Activated T-helper 1 cell treated with anti-CD3 and anti-CD28 coated beads, Interleukin-12 subunit alpha, Interleukin-12 subunit beta, Interleukin-2, Interleukin-4 antibody, amounts not matched to agents 30 ng/mL and 10 ng/mL and 1 ng/mL, durations not matched to agents 14 hours and 24 hours and 36 hours (primary cell): ENCODE data around the gene SLC22A12. TPM values are rescaled to one million over a fixed set of nuclear protein-coding genes. Genes with fewer than 3 reads are reported as not detected.

Source experiments
- DNase-seq: peaks from one replicate; pipeline ENCODE4 v3.0.0; 2021; ENCODE audit warnings: low spot score
- H3K27ac Mint-ChIP-seq: one replicate; pipeline ENCODE4 v1.8.0; 2021; ENCODE audit warnings: mild to moderate bottlenecking, mixed read lengths
- H3K27me3 Mint-ChIP-seq: one replicate; pipeline ENCODE4 v1.8.0; 2022; ENCODE audit warnings: mild to moderate bottlenecking, moderate library complexity, mixed read lengths; ENCODE audit not compliant: insufficient read depth
- H3K36me3 Mint-ChIP-seq: one replicate; pipeline ENCODE4 v1.8.0; 2021; ENCODE audit warnings: low read depth, mixed read lengths
- H3K4me1 Mint-ChIP-seq: one replicate; pipeline ENCODE4 v1.8.0; 2021; ENCODE audit warnings: low read depth, mixed read lengths
- H3K4me3 Mint-ChIP-seq: one replicate; pipeline ENCODE4 v1.8.0; 2021; ENCODE audit warnings: mild to moderate bottlenecking, moderate library complexity, mixed read lengths
- H3K9me3 Mint-ChIP-seq: one replicate; pipeline ENCODE4 v1.8.0; 2021; ENCODE audit warnings: mixed read lengths
- intact Hi-C: fragments of 100-400 bp; cut with micrococcal nuclease; formaldehyde crosslinking; loops from one replicate; pipeline ENCODE4 v1.15.1; 2024
- total RNA-seq: library from RNA; stranded (reverse); gene quantifications from 2 replicates; pipeline ENCODE4 v1.2.3, GENCODE V29; 2022

The SLC22A12 gene
- total RNA-seq, 1 donor from 2014 or later = not detected

- Mint-ChIP-seq H3K27ac (no peak overlapping the region), H3K36me3 (no peaks in the 10 kb centered on the region), H3K27me3 (peaks cover 4% of the 10 kb centered on the region), H3K9me3 (no peaks in the 10 kb centered on the region), H3K4me1 (peaks cover 10% of the 10 kb centered on the region), H3K4me3 (no peak overlapping the region)
- intact Hi-C loops = no loop called here
- no peak for DNase-seq
These were observed 42.6 kb downstream of the SLC22A12 start for GRCh38 chr11:64633555-64634159.

- Mint-ChIP-seq H3K27me3 (peaks cover 5% of the 10 kb centered on the region), H3K4me1 (peaks cover 10% of the 10 kb centered on the region)
These were observed 46.5 kb downstream of the SLC22A12 start for GRCh38 chr11:64637334-64638017.

GRCh38 chr11:64638018-64638665 is 47.1 kb downstream of the SLC22A12 start:
- peaks cover 10% of the 10 kb centered on the region for H3K4me1 Mint-ChIP-seq
- H3K4me3 Mint-ChIP-seq = no peak overlapping the region
- no peak overlapping the region for H3K27ac Mint-ChIP-seq
- DNase-seq = no peak
- H3K9me3 Mint-ChIP-seq = no peaks in the 10 kb centered on the region
- peaks cover 5% of the 10 kb centered on the region for H3K27me3 Mint-ChIP-seq
- intact Hi-C loops = no loop called here
- H3K36me3 Mint-ChIP-seq = no peaks in the 10 kb centered on the region

More at GRCh38 chr11:64637334-64638017, 46.5 kb downstream of the SLC22A12 start:
- Mint-ChIP-seq H3K36me3 (no peaks in the 10 kb centered on the region), H3K27ac (no peak overlapping the region), H3K4me3 (no peak overlapping the region), H3K9me3 (no peaks in the 10 kb centered on the region)
- intact Hi-C loops = no loop called here
- DNase-seq = no peak

- Mint-ChIP-seq H3K27ac (no peak overlapping the region), H3K9me3 (no peaks in the 10 kb centered on the region), H3K4me1 (peaks cover 3% of the 10 kb centered on the region), H3K36me3 (no peaks in the 10 kb centered on the region), H3K4me3 (no peak overlapping the region), H3K27me3 (peaks cover 8% of the 10 kb centered on the region)
- DNase-seq = no peak
- intact Hi-C loops = no loop called here
These were observed 47.8 kb downstream of the SLC22A12 start for GRCh38 chr11:64638829-64639228.

- no peak overlapping the region for H3K27ac Mint-ChIP-seq
- DNase-seq = no peak
- peaks cover 19% of the 10 kb centered on the region for H3K27me3 Mint-ChIP-seq
- H3K4me1 Mint-ChIP-seq = no peaks in the 10 kb centered on the region
- intact Hi-C loops = no loop called here
- H3K36me3 Mint-ChIP-seq = no peaks in the 10 kb centered on the region
- H3K9me3 Mint-ChIP-seq = no peaks in the 10 kb centered on the region
- H3K4me3 Mint-ChIP-seq = no peak overlapping the region
These were observed 48.9 kb downstream of the SLC22A12 start for GRCh38 chr11:64639885-64640284.

- intact Hi-C loops = no loop called here
- H3K27me3 Mint-ChIP-seq = peaks cover 35% of the 10 kb centered on the region
- no peaks in the 10 kb centered on the region for H3K36me3 Mint-ChIP-seq
- no peak overlapping the region for H3K4me3 Mint-ChIP-seq
- no peak for DNase-seq
- H3K27ac Mint-ChIP-seq = no peak overlapping the region
- no peaks in the 10 kb centered on the region for H3K4me1 Mint-ChIP-seq
- H3K9me3 Mint-ChIP-seq = no peaks in the 10 kb centered on the region
These were observed 50.8 kb downstream of the SLC22A12 start for GRCh38 chr11:64641596-64642417.

GRCh38 chr11:64642418-64642735 is 51.4 kb downstream of the SLC22A12 start:
- H3K27me3 Mint-ChIP-seq = peaks cover 37% of the 10 kb centered on the region
- H3K27ac Mint-ChIP-seq = no peak overlapping the region
- H3K9me3 Mint-ChIP-seq = no peaks in the 10 kb centered on the region
- no peak for DNase-seq
- intact Hi-C loops = no loop called here
- no peaks in the 10 kb centered on the region for H3K36me3 Mint-ChIP-seq
- no peak overlapping the region for H3K4me3 Mint-ChIP-seq
- no peaks in the 10 kb centered on the region for H3K4me1 Mint-ChIP-seq

- Mint-ChIP-seq H3K4me3 (no peak overlapping the region), H3K9me3 (no peaks in the 10 kb centered on the region), H3K36me3 (no peaks in the 10 kb centered on the region), H3K4me1 (no peaks in the 10 kb centered on the region), H3K27ac (no peak overlapping the region), H3K27me3 (peaks cover 35% of the 10 kb centered on the region)
- no peak for DNase-seq
- intact Hi-C loops = no loop called here
These were observed 51.8 kb downstream of the SLC22A12 start for GRCh38 chr11:64642871-64643255.

- no peak overlapping the region for H3K27ac Mint-ChIP-seq
- intact Hi-C loops = no loop called here
- no peaks in the 10 kb centered on the region for H3K9me3 Mint-ChIP-seq
- no peak for DNase-seq
- H3K4me3 Mint-ChIP-seq = no peak overlapping the region
- H3K36me3 Mint-ChIP-seq = no peaks in the 10 kb centered on the region
- H3K27me3 Mint-ChIP-seq = peaks cover 35% of the 10 kb centered on the region
- H3K4me1 Mint-ChIP-seq = no peaks in the 10 kb centered on the region
These were observed 52.3 kb downstream of the SLC22A12 start for GRCh38 chr11:64643256-64643881.

GRCh38 chr11:64643920-64644646 is 53.1 kb downstream of the SLC22A12 start:
- intact Hi-C loops = no loop called here
- Mint-ChIP-seq H3K27ac (no peak overlapping the region), H3K9me3 (no peaks in the 10 kb centered on the region), H3K4me1 (no peaks in the 10 kb centered on the region), H3K27me3 (peaks cover 32% of the 10 kb centered on the region), H3K4me3 (no peak overlapping the region), H3K36me3 (no peaks in the 10 kb centered on the region)
- no peak for DNase-seq

GRCh38 chr11:64644647-64645275 is 53.7 kb downstream of the SLC22A12 start:
- intact Hi-C loops = no loop called here
- no peaks in the 10 kb centered on the region for H3K4me1 Mint-ChIP-seq
- no peak overlapping the region for H3K27ac Mint-ChIP-seq

More at GRCh38 chr11:64644647-64645275, 53.7 kb downstream of the SLC22A12 start:
- no peak for DNase-seq
- Mint-ChIP-seq H3K27me3 (peaks cover 35% of the 10 kb centered on the region), H3K36me3 (no peaks in the 10 kb centered on the region), H3K9me3 (no peaks in the 10 kb centered on the region), H3K4me3 (no peak overlapping the region)
